K562 (cell line): Measurements from ENCODE around the gene ATP8B2. TPM values are rescaled to one million over a fixed set of nuclear protein-coding genes. Genes with fewer than 3 reads are reported as not detected.

Experiments
- CBFA2T2 ChIP-seq: fragments of 450-650 bp; conservative IDR thresholded peaks from 2 replicates; pipeline ENCODE4 v1.6.1; 2017; ENCODE audit warnings: mild to moderate bottlenecking
- EP300 ChIP-seq: IDR thresholded peaks from 2 replicates; pipeline ENCODE4 v1.6.1; 2012; ENCODE audit warnings: low read length, improper control_type of control experiment
- ETV6 ChIP-seq, 3 experiments: fragments of 150-350 bp in 1 of 3; sonication (generic) in 1 of 3; formaldehyde crosslinking in 1 of 3; IDR thresholded peaks; 2 replicates each; pipeline versions ENCODE4 v1.6.1 to v1.8.0; 2014 to 2022; ENCODE audit warnings: borderline replicate concordance in 2 of 3, low read depth in 2 of 3, antibody characterized with exemption in 1 of 3, low read length in 1 of 3, mild to moderate bottlenecking in 1 of 3, missing genetic modification reagents in 1 of 3
- FOXP1 ChIP-seq: sonication (generic); formaldehyde crosslinking; IDR thresholded peaks from 2 replicates; pipeline ENCODE4 v1.8.0; 2022; ENCODE audit warnings: mild to moderate bottlenecking, missing genetic modification reagents
- GABPB1 ChIP-seq: sonication (generic); formaldehyde crosslinking; IDR thresholded peaks from 2 replicates; pipeline ENCODE4 v1.8.0; 2022; ENCODE audit warnings: mild to moderate bottlenecking, missing genetic modification reagents
- GTF3C2 ChIP-seq: IDR thresholded peaks from 3 replicates; pipeline ENCODE4 v1.6.1; 2011; ENCODE audit warnings: borderline replicate concordance, mild to moderate bottlenecking, moderate library complexity; ENCODE audit not compliant: insufficient read length; ENCODE audit errors: extremely low read depth
- KLF13 ChIP-seq: fragments of 450-650 bp; IDR thresholded peaks from 2 replicates; pipeline ENCODE4 v1.6.1; 2016; ENCODE audit warnings: missing genetic modification characterization, low read depth, mild to moderate bottlenecking, missing compliant biosample characterization, moderate library complexity, borderline replicate concordance
- RB1 ChIP-seq: fragments of 450-650 bp; IDR thresholded peaks from 2 replicates; pipeline ENCODE4 v1.6.1; 2017; ENCODE audit warnings: low read depth, mild to moderate bottlenecking
- RBM25 ChIP-seq: fragments of 200-400 bp; formaldehyde crosslinking; IDR thresholded peaks from 2 replicates; pipeline ENCODE4 v1.6.1; 2018; ENCODE audit warnings: low read length, low read depth, moderate library complexity; ENCODE audit not compliant: severe bottlenecking
- RBM39 ChIP-seq: fragments of 200-400 bp; formaldehyde crosslinking; optimal IDR thresholded peaks from 2 replicates; pipeline ENCODE3; 2018; ENCODE audit warnings: low read depth, low read length
- RERE ChIP-seq: sonication (generic); formaldehyde crosslinking; IDR thresholded peaks from 2 replicates; pipeline ENCODE4 v1.8.0; 2023; ENCODE audit warnings: missing genetic modification reagents, mild to moderate bottlenecking, borderline replicate concordance
- TAF15 ChIP-seq: fragments of 200-400 bp; formaldehyde crosslinking; IDR thresholded peaks from 2 replicates; pipeline ENCODE4 v1.6.1; 2017; ENCODE audit warnings: mild to moderate bottlenecking, low read depth, low read length, moderate library complexity
- XRCC5 ChIP-seq: fragments of 200-400 bp; formaldehyde crosslinking; IDR thresholded peaks from 2 replicates; pipeline ENCODE4 v1.6.1; 2017; ENCODE audit warnings: low read depth, mild to moderate bottlenecking, low read length
- ZHX1 ChIP-seq: fragments of 150-350 bp; conservative IDR thresholded peaks from 2 replicates; pipeline ENCODE4 v1.6.1; 2014; ENCODE audit warnings: low read length
- ZNF133 ChIP-seq: fragments of 250-450 bp; sonication (Bioruptor Pico); IDR thresholded peaks from 2 replicates; pipeline ENCODE4 v1.4.0; 2020; ENCODE audit warnings: mild to moderate bottlenecking
- ZNF561 ChIP-seq: fragments of 450-650 bp; formaldehyde crosslinking; conservative IDR thresholded peaks from 2 replicates; pipeline ENCODE4 v1.4.0; 2020; ENCODE audit warnings: mild to moderate bottlenecking, moderate library complexity
- polyA plus RNA-seq, 8 experiments: library from polyadenylated mRNA; depleted of rRNA in 4 of 8; stranded (reverse) in 5 of 8; unstranded in 3 of 8; fragments of >200 nt; fragmentation: Nextera tagmentation in 2 of 8; fragmentation: Illumina TruSeq in 1 of 8; extraction: Ambion mirVana in 2 of 8; extraction: Trizol in 1 of 8; gene quantifications; 2 replicates each; pipeline versions ENCODE4 v1.2.1 to v1.2.3, GENCODE V29; 2011 to 2014; ENCODE audit warnings: inconsistent platforms in 1 of 8, missing spikeins in 1 of 8
- total RNA-seq, 7 experiments: library from RNA; depleted of rRNA in 6 of 7; stranded (reverse); fragments of >200 nt in 6 of 7; fragmentation: Illumina TruSeq in 2 of 7; extraction: Trizol in 2 of 7; gene quantifications; 2 replicates each; pipeline versions ENCODE4 v1.2.1 to v1.2.3, GENCODE V29; 2011 to 2021; ENCODE audit warnings: low replicate concordance in 1 of 7

The ATP8B2 gene
- total and polyA plus RNA-seq, 9 of the 15 experiments (the other 6 are each of a cell fraction or from before 2014, with no cell fraction given), result 0.27 to 33.2 (median 18.4) TPM

- no peak for TF ChIP-seq RERE
- TF ChIP-seq RBM25, result peak; percentile 9
- TF ChIP-seq FOXP1, result no peak
- no peak for TF ChIP-seq KLF13 (tag)
- 0 out of 2 replicates have a peak, but pooled peaks have one; percentile 23 for TF ChIP-seq GABPB1 (CRISPR knock-in tag)
- no peak for TF ChIP-seq ZNF561 (CRISPR knock-in tag)
- TF ChIP-seq EP300, result 0 out of 2 replicates have a peak, but pooled peaks have one; percentile 4
- no peak for TF ChIP-seq XRCC5
- TF ChIP-seq ZHX1, result no peak
- 0 out of 2 replicates have a peak, but pooled peaks have one; percentile 1 for TF ChIP-seq CBFA2T2
- TF ChIP-seq ETV6 (IDR thresholded peaks at IDR 0.05; ENCODE audit: borderline replicate concordance in 1 of 2, low read depth in 2 of 2, low read length in 1 of 2), result no peak
- no peak for TF ChIP-seq ETV6 (CRISPR knock-in tag; IDR thresholded peaks at IDR 0.05; ENCODE audit: borderline replicate concordance)
- peak; percentile 30 for TF ChIP-seq RBM39
- no peak for TF ChIP-seq ZNF133 (CRISPR knock-in tag)
- TF ChIP-seq TAF15, result no peak
- no peak for TF ChIP-seq GTF3C2
- TF ChIP-seq RB1, result 0 out of 2 replicates have a peak, but pooled peaks have one; percentile 41
Measured at GRCh38 chr1:154335025-154335714, 9.8 kb downstream of the ATP8B2 start (continued).
